IPS-NIHi11 (cell line): ENCODE data around the gene CAMTA1.

Source experiments
- DNase-seq: peaks from one replicate; pipeline ENCODE4 v3.0.0; 2012; ENCODE audit warnings: mixed read lengths, low spot score

CAMTA1 gene

GRCh38 chr1:7077136-7077535, 291.9 kb downstream of the CAMTA1 start:
- DNase-seq: no peak

- DNase-seq: no peak
Measured at GRCh38 chr1:7077970-7078369, 292.7 kb downstream of the CAMTA1 start.

- DNase-seq: no peak
Measured at GRCh38 chr1:7079637-7080036, 294.4 kb downstream of the CAMTA1 start.

GRCh38 chr1:7084232-7084894, 299.1 kb downstream of the CAMTA1 start:
- DNase-seq: peak; percentile 64

- no peak for DNase-seq
Measured at GRCh38 chr1:7085521-7085920, 300.3 kb downstream of the CAMTA1 start.

- no peak for DNase-seq
Measured at GRCh38 chr1:7086106-7086505, 300.9 kb downstream of the CAMTA1 start.

- no peak for DNase-seq
Measured at GRCh38 chr1:7087888-7088287, 302.6 kb downstream of the CAMTA1 start.

GRCh38 chr1:7089497-7089896, 304.2 kb downstream of the CAMTA1 start:
- no peak for DNase-seq

- no peak for DNase-seq
Measured at GRCh38 chr1:7093297-7093696, 308.0 kb downstream of the CAMTA1 start.

GRCh38 chr1:7094086-7094485, 308.8 kb downstream of the CAMTA1 start:
- no peak for DNase-seq

GRCh38 chr1:7094509-7094908, 309.3 kb downstream of the CAMTA1 start:
- no peak for DNase-seq

- no peak for DNase-seq
Measured at GRCh38 chr1:7095343-7095964, 310.2 kb downstream of the CAMTA1 start.

- DNase-seq: no peak
Measured at GRCh38 chr1:7097938-7098592, 312.8 kb downstream of the CAMTA1 start.

- no peak for DNase-seq
Measured at GRCh38 chr1:7098641-7099040, 313.4 kb downstream of the CAMTA1 start.

GRCh38 chr1:7100479-7100878, 315.2 kb downstream of the CAMTA1 start:
- DNase-seq: no peak

GRCh38 chr1:7101187-7101586, 315.9 kb downstream of the CAMTA1 start:
- DNase-seq: no peak

GRCh38 chr1:7103361-7103782, 318.1 kb downstream of the CAMTA1 start:
- no peak for DNase-seq

GRCh38 chr1:7103874-7104273, 318.6 kb downstream of the CAMTA1 start:
- DNase-seq: no peak

- no peak for DNase-seq
Measured at GRCh38 chr1:7104339-7104738, 319.1 kb downstream of the CAMTA1 start.

- no peak for DNase-seq
Measured at GRCh38 chr1:7105269-7105668, 320.0 kb downstream of the CAMTA1 start.

GRCh38 chr1:7106442-7107108, 321.3 kb downstream of the CAMTA1 start:
- DNase-seq: no peak

- DNase-seq: no peak
Measured at GRCh38 chr1:7107109-7107830, 322.0 kb downstream of the CAMTA1 start.
